NCI-H524 (cell line): ENCODE data around the gene MYL6B.
"Not testable (repeated sequence)": the region's sequence is repeated elsewhere in the genome, so short reads cannot be mapped to it uniquely, and the experiment has no call there.

Experiments used
- DNase-seq, 2 experiments: peaks; one replicate each; lab custom pipeline; 2025; lab: John Stamatoyannopoulos, UW

MYL6B gene

DNA sequence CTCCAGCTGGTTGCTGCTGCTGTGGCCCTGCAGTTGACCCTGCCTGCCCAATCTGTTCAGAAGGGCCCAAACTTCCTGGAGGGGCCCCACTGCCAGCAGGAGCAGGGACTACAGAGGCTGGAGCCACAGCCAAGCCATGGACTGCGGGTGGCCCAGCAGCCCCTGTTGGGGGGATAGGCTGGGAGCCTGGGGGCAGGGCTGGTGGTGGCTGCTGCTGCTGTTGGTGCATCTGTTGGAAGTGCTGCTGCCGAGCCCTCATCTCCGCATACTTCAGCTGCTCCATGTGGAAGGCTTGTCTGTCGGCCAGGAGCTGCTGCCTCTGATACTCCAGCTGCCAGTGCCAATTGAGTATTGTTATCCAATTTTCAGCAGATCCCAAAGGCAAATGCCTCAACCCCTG lies 13.0 kb downstream of the MYL6B start:
- no peak for DNase-seq

DNA sequence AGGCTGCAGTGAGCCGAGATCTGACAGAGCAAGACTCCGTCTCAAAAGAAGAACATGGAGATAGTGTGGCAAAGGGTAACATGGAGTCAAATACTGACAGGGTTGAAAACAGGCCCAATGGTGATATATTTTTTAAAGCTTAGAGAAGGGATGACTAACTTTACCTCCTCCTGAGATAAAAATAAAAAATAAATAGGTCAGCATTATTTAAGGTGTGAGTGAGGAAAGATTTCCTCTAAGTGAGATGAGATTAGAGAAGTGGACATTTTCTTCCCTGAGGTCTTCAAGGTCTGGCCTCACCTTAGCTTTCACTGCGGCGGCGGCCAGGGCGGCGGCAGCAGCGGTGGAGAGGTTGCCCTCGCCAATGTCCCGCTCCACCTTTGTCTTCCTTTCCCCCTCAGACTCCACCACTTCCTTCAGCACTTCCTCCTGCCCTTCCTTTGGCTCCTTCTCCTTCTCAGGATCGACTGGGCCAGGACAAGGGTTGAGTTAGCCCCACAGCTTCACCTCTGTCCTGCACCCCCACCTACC lies 16.9 kb downstream of the MYL6B start:
- no peak for DNase-seq

DNA sequence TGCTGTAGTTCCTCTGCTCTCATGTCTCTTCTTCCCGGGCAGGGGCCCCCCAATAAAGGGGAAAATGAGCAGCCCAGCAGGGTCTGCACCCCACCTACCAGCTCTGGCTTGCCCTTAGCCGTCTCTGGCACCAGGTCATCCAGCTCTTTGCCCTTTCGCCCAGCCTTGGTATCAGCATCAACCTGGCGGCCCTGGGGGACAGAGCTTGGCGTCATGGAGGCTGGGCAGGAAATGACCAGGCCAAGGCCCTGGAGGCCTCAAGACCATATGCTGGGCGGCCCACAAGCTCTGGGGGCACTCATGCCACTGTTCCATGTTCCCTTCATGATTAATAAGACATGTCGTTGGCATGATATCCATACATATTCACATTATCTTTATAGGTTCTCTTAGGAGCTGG lies 20.5 kb downstream of the MYL6B start:
- DNase-seq: no peak

GRCh38 chr12:56178347-56178746 lies 26.0 kb downstream of the MYL6B start:
- DNase-seq: no peak

DNA sequence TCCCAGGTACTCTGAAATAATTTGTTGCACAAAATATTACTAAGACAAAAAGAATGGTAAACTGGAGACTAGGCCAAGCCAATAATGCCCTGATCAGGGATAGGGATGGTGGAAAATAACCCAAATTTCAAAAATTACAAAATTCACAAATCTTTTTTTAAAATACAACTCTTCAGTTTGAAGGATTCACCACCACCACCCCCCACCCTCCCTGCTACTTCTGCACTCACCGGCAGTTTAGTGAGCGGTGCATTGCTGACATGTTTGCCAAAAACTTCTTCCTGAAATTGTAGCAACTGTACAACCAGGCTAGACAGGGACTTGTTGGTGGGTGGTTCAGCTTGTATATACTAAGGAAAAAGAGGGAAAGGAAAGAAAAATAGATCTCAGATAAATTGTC lies 34.6 kb downstream of the MYL6B start:
- DNase-seq: no peak

DNA sequence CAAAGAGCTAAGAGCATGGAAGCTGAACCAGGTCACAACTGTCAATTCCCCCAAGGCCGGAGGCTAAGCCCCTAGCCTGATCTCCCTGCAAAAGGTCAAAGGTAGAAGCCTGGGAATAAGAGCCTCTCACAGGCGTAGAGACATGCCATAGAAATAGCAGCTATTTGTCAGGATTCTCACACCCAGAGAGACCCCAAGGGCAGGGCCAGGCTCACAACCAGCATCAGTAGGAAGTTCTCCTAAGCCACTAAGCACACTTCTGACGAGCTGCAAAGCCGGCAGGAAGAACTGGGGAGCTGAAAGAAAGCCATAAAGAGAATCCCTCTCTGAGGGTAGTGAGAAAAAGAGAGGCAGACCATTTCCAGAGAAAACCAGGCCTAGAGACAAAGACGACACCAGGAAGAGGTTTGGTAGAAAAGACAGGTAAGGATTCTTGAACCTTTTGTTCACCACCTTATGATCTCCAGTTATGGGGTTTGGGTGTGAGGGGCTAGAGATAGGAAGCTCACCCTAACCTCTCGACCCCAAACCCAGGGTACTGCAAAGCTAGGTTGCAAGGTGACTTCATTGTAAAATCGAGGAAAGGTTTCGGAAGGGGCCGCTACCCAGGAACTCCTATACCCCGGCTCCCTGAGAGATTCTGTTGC lies 35.9 kb downstream of the MYL6B start:
- DNase-seq: no peak

DNA sequence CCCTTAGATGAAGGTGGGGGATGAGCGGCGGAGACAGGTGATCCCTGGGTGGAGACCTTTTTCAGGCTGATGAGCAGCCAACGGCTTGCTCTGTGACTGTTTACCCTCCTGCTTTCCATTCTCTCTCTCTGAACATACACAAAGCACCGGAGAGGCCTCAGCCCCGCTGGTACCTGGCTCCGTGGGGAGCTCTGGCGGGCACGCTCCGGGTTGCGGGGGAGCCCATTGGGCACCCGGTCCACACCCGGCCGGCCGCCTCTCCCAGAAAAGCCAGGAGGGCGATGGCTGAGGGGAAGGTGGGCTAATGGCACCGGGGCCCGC lies 36.4 kb downstream of the MYL6B start:
- DNase-seq: peak in 1 of 2 experiments; percentile 35

GRCh38 chr12:56189099-56189917 lies 36.9 kb downstream of the MYL6B start, which contains the start of gene SMARCC2:
Gene SMARCC2, minus strand, starts transcription at chr12:56189483. Its CDS starts 22 bp downstream, at chr12:56189461.
- DNase-seq: peak; percentile 60 to 85

DNA sequence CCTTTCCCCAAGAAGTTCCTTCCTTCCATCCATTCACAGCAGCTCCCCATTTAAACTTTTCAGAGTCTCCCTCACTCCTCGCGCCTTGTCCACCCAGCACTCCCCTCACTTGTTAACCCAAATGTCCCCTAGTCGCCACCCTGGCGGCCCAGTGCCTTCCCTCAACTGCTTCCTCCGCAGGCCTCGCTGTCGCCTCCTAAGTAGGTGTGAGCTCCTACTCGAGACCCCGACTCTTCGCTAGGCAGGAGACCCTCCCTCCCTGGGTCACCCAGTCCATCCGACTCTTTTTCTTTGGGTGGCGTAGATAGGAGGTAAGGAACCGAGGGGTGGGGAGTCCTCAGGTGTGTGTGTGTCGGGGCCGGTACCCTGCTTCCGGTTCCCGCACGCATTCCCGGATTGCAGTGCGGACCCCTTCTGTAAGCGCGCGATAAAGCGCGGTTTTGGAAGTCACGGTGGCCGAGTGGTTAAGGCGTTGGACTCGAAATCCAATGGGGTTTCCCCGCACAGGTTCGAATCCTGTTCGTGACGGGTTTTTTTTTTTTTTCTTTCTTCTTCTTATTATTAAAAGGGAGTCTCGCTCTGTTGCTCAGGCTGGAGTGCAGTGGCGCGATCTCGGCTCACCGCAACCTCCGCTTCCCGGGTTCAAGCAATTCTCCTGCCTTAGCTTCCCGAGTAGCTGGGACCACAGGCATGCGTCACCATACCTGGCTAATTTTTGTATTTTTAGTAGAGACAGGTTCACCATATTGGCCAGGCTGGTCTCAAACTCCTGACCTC lies 37.7 kb downstream of the MYL6B start:
- peak; percentile 77 to 90 for DNase-seq

GRCh38 chr12:56190695-56191155 lies 38.3 kb downstream of the MYL6B start:
- DNase-seq: no peak

DNA sequence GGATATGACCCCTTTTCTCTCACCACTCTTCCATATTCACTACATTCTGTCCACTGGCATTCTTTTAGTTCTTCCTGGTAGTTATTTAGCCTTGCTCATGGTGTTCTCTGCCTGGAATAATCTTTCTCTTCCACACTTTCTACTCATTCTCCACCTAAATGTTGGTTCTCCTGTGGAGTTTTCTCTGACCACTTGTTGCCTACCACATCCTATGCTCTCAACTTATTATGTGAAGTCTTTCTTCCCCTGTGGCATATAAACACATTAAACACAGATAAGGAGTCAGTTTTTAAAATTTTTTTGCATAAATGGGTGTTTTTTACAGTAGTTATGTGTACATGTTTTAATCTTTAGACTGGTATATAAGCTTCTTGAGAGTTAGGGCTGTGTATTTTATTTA lies 40.2 kb downstream of the MYL6B start:
- DNase-seq: no peak

DNA sequence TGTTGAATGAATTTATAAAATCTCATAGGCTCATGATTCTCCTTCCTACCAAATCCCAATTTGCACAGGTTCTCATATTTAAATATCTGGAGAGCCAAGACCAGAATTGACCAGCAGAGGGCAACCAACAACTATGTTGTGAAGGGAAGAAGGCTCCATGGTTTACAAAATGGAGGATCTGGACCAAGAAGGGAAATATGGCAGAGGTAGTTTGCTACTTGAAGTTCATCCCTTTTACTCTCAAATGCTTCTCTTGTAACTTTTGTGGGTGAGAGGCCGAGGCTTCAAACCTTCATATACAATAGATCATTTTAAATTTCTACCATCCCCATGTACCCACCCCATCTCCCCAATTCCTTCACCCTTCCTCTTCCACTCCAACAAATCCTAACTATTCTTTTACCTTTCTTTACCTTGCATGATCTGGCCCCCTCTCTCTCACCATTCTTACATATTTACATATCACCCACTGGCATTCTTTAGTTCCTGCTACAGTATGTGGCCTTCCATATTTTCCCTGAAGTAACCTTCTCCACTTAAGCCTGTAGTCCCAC lies 40.7 kb downstream of the MYL6B start:
- peak; percentile 72 to 86 for DNase-seq

- not testable (repeated sequence) for DNase-seq
These were observed 44.6 kb downstream of the MYL6B start for GRCh38 chr12:56196818-56197550.

DNA sequence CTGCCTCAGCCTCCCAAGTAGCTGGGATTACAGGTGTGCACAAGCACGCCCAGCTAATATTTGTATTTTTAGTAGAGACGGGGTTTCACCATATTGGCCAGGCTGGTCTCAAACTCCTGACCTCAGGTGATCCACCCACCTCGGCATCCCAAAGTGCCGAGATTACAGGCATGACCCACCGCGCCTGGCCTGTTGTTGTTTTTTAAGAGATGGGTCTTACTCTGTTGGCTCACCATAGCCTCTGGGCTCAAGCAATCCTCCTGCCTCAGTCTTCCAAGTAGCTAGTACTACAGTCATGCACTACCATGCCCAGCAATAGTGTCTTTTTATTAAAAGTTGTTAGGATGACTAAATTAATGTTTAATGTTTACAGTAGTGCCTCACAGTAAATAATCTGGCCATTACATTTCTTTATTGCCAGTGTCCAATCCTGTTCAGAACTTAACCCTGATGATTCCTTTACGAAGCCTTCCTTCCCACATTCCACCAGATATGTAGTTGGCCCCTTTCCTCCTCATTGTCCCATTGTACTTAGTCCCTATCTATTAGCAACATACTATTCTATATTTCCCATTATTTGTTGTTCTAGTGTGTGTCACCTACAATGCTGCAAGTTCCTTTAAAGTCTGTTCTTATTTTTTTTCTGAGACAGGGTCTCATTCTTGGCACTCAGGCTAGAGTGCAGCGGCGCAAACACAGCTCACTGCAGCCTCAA lies 45.7 kb downstream of the MYL6B start:
- no peak for DNase-seq

- no peak for DNase-seq
These were observed 46.4 kb downstream of the MYL6B start for GRCh38 chr12:56198836-56199235.

DNA sequence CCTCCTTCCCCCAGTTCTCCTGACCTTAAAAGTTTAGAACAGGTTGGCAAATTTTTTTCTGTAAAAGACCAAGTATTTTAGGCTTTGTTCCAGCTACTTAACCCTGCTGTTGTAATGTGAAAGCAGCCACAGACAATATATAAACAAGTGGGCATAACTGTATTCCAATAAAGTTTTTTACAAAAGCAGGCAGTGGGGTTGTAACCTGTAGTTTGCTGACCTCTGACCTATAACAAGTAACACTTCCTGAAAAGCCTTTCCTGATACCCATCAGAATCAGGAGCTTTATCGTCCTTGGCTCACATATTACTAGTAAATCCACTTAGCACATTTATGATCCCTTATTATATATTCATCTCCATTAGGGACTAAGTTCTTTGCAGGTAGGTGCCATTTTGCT lies 50.0 kb downstream of the MYL6B start:
- DNase-seq: no peak

DNA sequence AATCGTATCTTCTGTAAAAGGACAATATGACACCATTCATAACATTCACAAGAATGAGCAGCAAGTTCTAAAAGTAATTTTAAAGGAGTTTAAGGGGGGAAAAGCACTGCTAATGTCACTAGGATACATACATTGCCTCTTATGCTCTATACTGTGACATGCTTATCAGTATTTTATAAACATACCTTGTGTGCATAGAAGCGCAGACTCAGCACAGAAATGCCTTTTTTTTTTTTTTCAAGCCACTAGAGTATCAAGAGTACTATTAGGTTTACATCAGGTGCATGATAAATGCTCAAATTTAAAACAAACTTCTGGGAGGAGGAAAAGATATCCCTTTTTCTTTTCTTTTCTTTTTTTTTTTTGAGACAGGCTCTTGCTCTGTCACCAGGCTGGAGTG lies 50.5 kb downstream of the MYL6B start:
- DNase-seq: no peak

DNA sequence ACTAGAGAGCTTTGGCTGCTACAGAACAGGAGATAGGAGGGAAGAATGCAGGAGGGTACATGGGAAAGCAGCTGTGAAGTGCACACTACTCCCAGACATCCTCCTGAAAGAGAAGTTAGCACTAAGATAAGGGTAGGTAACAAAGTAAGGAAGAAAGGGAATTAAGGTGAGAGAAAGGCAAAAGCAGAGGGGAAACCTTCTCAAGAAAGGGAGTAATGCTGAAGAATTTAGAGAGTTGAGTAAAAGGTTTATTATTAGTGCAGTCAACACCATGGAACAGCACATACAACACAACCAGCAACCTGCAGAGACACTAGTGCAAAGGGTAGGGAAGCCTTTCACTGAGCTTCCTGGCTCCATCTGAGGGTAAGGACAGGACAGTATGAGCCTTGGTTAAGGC lies 51.9 kb downstream of the MYL6B start:
- no peak for DNase-seq

DNA sequence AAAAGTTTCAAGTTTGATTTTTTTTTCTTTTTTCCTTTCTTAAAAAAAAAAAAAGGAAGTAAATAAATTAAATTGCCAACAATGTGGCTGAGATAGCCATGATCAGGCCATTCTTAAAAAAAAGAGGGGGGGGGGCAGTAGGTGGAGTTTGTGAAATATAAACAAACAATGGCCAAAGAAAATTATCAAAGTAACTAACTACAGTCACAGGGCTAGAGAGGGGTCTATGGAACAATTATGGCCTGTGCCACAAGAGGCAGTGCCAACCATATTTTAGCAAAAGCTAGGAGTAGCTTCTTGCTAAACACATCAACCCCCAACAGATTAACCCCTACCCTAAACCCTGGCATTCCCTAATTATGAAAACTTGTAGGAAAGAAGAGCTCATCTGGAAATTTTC lies 53.1 kb downstream of the MYL6B start:
- DNase-seq: no peak

GRCh38 chr12:56206452-56207166 lies 54.2 kb downstream of the MYL6B start:
- peak in 1 of 2 experiments; percentile 53 for DNase-seq
